Breast epithelium (tissue), 4 donors: Measurements from ENCODE around the gene CIAO3. TPM values are rescaled to one million over a fixed set of nuclear protein-coding genes. Genes with fewer than 3 reads are reported as not detected.
A peak's percentile ranks its signal among the peaks of the same experiment; 100 is the strongest.
"Not testable (repeated sequence)": the region's sequence is repeated elsewhere in the genome, so short reads cannot be mapped to it uniquely, and the experiment has no call there.

ENCODE experiments used
- DNase-seq, 2 donors: peaks; one replicate each; pipeline ENCODE4 v3.0.0-alpha.2; 2019; ENCODE audit warnings: low spot score in 2 of 2
- H3K27ac ChIP-seq, 2 donors: fragments of 200-600 bp; sonication (generic) in 1 of 2; one replicate each; pipeline ENCODE4 v1.5.1; 2016 to 2019; ENCODE audit warnings: mild to moderate bottlenecking in 1 of 2
- H3K27me3 ChIP-seq, 2 donors: fragments of 200-600 bp; sonication (generic) in 1 of 2; one replicate each; pipeline versions ENCODE4 v1.5.1 to v1.6.0; 2017 to 2019; ENCODE audit warnings: control low read depth in 1 of 2, mild to moderate bottlenecking in 1 of 2
- H3K36me3 ChIP-seq: fragments of 200-600 bp; one replicate; pipeline ENCODE4 v1.5.1; 2019
- H3K4me1 ChIP-seq, 2 donors: fragments of 200-600 bp; sonication (generic); one replicate each; pipeline ENCODE4 v1.5.1; 2016 to 2019; ENCODE audit warnings: control low read depth in 1 of 2
- H3K4me3 ChIP-seq, 3 donors: fragments of 200-600 bp; sonication (generic); 1 replicate in 2 of 3; 2 replicates in 1 of 3; pipeline ENCODE4 v1.5.1; 2016 to 2019; ENCODE audit warnings: mild to moderate bottlenecking in 3 of 3, moderate library complexity in 2 of 3
- H3K9me3 ChIP-seq, 2 donors: fragments of 200-600 bp; sonication (generic) in 1 of 2; one replicate each; pipeline ENCODE4 v1.5.1; 2016 to 2019; ENCODE audit warnings: control low read depth in 1 of 2
- POLR2A ChIP-seq: fragments of 450-650 bp; IDR thresholded peaks from one replicate; pipeline ENCODE4 v1.6.1; 2016; ENCODE audit warnings: antibody characterized with exemption, mild to moderate bottlenecking, moderate library complexity
- POLR2AphosphoS5 ChIP-seq, 3 donors: sonication (generic); formaldehyde crosslinking; IDR thresholded peaks; one replicate each; pipeline ENCODE4 v1.6.1; 2017; ENCODE audit warnings: antibody characterized with exemption in 3 of 3
- intact Hi-C: fragments of 100-400 bp; cut with DNase I; formaldehyde crosslinking; loops from one replicate; pipeline ENCODE4 v1.15.1; 2023; ENCODE audit warnings: low total_unique reads
- total RNA-seq, 3 donors: library from RNA; depleted of rRNA; stranded (reverse); fragments of >200 nt; gene quantifications; one replicate each; pipeline ENCODE4 v1.1.0, GENCODE V29; 2016
- TF ChIP-seq, protein P1 (sequence below), 3 donors: fragments of 450-650 bp; IDR thresholded peaks; one replicate each; pipeline ENCODE4 v1.5.1; 2016 to 2017; ENCODE audit warnings: antibody characterized with exemption in 3 of 3, mild to moderate bottlenecking in 3 of 3, moderate library complexity in 3 of 3

CIAO3 gene
- total RNA-seq, 3 donors from 2014 or later: 23.0 to 43.2 (median 41.6) TPM

DNA sequence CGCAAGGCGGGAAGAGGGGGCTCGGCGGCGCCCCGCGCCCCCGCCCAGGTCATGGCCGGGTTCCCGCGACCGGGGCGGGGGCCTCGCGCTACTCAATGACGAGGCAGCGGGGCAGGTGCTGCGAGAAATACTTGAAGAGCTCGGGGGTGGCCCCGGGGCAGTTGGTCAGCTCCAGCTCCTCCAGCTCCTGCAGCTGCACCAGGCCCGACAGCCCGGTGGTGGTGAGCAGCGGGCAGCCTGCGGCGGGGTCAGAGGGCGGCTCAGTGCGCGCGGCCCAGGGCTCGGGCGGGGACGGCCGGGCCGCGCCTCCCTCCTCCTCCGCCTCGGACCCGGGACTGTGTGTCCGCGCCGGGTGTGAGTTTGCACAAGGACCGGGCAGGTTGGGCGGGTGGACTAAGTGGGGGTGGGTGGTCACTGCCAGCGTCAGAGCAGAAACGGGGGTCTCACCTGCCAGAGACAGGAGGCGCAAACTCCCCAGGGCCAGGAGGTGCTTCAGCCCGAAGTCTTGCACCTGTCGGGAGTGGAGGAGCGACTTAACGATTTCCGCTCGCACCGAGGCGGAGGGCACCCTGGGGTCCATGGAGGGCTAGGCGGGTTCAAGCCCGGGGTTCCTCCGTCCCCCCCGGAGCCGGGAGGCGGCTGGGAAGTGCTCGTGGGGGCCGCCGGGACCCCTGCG is 46.5 kb downstream of the CIAO3 start:
- H3K9me3 ChIP-seq: no peaks in the 10 kb centered on the region
- H3K27ac ChIP-seq: no peak overlapping the region
- H3K4me1 ChIP-seq: peaks cover 19 to 24% of the 10 kb centered on the region in 2 donors
- TF ChIP-seq POLR2AphosphoS5 (IDR thresholded peaks at IDR 0.05) (no peak), POLR2A (no peak)
- TF ChIP-seq, protein P1, sequence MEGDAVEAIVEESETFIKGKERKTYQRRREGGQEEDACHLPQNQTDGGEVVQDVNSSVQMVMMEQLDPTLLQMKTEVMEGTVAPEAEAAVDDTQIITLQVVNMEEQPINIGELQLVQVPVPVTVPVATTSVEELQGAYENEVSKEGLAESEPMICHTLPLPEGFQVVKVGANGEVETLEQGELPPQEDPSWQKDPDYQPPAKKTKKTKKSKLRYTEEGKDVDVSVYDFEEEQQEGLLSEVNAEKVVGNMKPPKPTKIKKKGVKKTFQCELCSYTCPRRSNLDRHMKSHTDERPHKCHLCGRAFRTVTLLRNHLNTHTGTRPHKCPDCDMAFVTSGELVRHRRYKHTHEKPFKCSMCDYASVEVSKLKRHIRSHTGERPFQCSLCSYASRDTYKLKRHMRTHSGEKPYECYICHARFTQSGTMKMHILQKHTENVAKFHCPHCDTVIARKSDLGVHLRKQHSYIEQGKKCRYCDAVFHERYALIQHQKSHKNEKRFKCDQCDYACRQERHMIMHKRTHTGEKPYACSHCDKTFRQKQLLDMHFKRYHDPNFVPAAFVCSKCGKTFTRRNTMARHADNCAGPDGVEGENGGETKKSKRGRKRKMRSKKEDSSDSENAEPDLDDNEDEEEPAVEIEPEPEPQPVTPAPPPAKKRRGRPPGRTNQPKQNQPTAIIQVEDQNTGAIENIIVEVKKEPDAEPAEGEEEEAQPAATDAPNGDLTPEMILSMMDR (IDR thresholded peaks at IDR 0.05): no peak
- H3K27me3 ChIP-seq: peaks cover 15 to 44% of the 10 kb centered on the region in 2 donors
- intact Hi-C loops: no loop called here
- no peaks in the 10 kb centered on the region for H3K36me3 ChIP-seq
- no peak for DNase-seq
- peak overlapping the region in 2 of 3 donors; percentile 51 to 68 for H3K4me3 ChIP-seq

DNA sequence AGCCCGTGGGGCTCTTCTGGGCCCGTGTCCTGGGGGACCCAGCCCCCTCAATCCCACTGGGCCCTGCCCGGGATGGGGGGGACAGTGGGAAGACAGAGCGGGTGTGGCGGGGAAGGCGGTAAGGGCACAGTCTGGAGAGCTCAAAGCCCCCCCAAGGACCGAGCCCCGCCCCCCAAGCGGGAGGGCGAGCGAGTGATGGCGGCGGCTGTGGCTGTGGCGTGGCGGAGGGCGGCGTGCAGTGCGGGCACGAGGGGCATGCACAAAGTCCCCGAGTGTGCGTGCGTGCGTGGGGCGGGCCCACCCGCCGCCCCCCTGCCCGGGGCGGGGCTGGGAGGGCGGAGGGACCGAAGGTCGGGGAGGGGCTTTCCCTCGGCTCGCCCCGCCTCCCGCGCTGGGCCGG is 47.0 kb downstream of the CIAO3 start:
- no peak for DNase-seq
- intact Hi-C loops: no loop called here

DNA sequence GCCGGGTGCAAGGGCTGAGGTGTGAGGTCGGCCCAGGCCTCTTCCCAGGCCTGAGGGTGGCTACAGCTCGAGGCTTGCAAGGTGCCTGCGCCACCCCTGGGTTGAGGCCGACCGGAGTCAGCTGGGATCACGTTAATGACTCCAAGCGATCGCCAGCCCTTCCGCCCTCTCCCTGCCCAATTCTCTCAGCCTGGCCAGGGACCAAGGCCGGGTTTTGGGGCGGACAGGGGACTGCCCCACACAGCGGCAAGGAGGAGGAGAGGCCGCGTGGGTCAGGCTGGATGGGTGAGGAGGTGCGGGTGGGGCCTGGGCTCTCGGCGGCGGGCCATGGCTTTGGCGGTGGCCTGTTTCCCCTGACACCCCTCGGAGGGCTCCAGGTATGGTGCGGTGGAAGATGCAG is 47.4 kb downstream of the CIAO3 start:
- intact Hi-C loops: no loop called here
- H3K4me1 ChIP-seq: peaks cover 24 to 29% of the 10 kb centered on the region in 2 donors
- no peak for TF ChIP-seq POLR2A

More for the DNA sequence above, 47.0 kb downstream of the CIAO3 start:
- no peak for TF ChIP-seq POLR2A
- TF ChIP-seq, protein P1 (IDR thresholded peaks at IDR 0.05): no peak
- no peak for TF ChIP-seq POLR2AphosphoS5 (IDR thresholded peaks at IDR 0.05)
- Histone ChIP-seq H3K9me3 (no peaks in the 10 kb centered on the region), H3K27ac (peak overlapping the region in 1 of 2 donors; percentile 19), H3K4me3 (peak overlapping the region in 2 of 3 donors; percentile 51 to 68), H3K27me3 (peaks cover 15 to 39% of the 10 kb centered on the region in 2 donors), H3K4me1 (peaks cover 24 to 29% of the 10 kb centered on the region in 2 donors), H3K36me3 (no peaks in the 10 kb centered on the region)

DNA sequence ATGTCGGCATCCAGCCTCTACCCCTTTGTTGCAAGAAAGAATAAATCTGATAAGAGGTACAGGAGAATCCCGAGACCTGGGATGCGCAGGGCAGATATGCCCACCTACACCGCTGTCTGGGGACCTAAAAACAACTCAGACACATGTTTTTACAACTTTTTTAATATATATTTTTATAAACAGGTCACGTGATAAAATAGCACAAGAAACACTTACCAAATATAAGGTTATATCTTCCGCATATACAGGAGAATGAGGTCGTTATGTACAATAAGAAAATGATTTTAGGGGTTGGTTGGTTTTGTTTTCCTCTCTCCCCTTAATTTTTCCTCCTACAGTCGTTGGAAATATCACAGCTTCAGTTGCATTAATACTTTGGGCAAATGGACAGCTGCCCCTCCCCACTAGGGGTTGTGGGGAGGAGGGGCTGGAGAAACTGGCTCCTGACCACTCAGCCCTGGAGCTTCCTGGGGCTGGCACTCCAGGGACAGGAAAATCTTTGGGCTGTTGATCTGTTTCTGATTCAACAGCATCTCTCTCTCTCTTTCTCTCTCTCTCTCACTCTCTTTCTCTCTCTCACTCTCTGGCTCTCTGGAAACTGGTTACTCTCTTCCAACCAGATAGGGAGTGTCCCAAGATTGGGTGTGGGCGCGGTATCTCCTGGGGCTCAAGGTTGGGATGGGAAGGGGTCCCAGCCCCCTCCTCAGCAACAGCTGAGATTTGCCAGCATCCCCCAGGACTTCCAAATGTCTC is 48.3 kb downstream of the CIAO3 start:
- H3K27me3 ChIP-seq: peaks cover 15 to 39% of the 10 kb centered on the region in 2 donors
- no peak overlapping the region for H3K27ac ChIP-seq
- H3K9me3 ChIP-seq: no peaks in the 10 kb centered on the region
- no peaks in the 10 kb centered on the region for H3K36me3 ChIP-seq
- H3K4me1 ChIP-seq: peaks cover 24 to 29% of the 10 kb centered on the region in 2 donors
- no peak overlapping the region for H3K4me3 ChIP-seq
- DNase-seq: no peak
- intact Hi-C loops: no loop called here
- TF ChIP-seq POLR2AphosphoS5 (IDR thresholded peaks at IDR 0.05) (no peak), POLR2A (no peak)
- TF ChIP-seq, protein P1 (IDR thresholded peaks at IDR 0.05): no peak

More for the DNA sequence above, 47.4 kb downstream of the CIAO3 start:
- H3K9me3 ChIP-seq: no peaks in the 10 kb centered on the region
- H3K27ac ChIP-seq: peak overlapping the region in 1 of 2 donors; percentile 19
- peaks cover 15 to 39% of the 10 kb centered on the region in 2 donors for H3K27me3 ChIP-seq
- H3K4me3 ChIP-seq: peak overlapping the region in 1 of 3 donors; percentile 68
- H3K36me3 ChIP-seq: no peaks in the 10 kb centered on the region
- no peak for DNase-seq

DNA sequence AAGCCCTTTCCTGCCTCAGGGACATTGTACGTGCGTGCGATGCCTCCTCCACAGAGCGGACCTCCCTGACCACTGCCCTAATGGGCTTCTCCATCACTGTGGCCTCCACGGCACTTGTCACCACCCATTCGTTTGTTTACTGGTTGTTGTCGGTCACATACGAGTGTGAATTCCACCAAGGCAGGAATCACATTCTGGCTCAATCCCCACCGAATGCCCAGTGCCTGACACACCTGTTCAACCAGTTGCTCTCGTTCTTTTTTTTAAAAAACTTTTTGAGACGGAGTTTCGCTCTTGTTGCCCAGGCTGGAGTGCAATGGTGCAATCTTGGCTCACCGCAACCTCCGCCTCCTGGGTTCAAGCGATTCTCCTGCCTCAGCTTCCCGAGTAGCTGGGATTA is 49.6 kb downstream of the CIAO3 start:
- Histone ChIP-seq H3K27ac (peak overlapping the region; percentile 88 to 91), H3K4me1 (peaks cover 24 to 29% of the 10 kb centered on the region in 2 donors), H3K27me3 (peaks cover 15 to 34% of the 10 kb centered on the region in 2 donors)
- DNase-seq: peak in 1 of 2 donors; percentile 60
- H3K9me3 ChIP-seq, H3K4me3 ChIP-seq, intact Hi-C loops, H3K36me3 ChIP-seq: not testable (repeated sequence)
